Chondrocyte (in vitro differentiated cells): ENCODE results near the gene EHBP1. TPM values are rescaled to one million over a fixed set of nuclear protein-coding genes. Genes with fewer than 3 reads are reported as not detected.

Source experiments
- DNase-seq: peaks from one replicate; pipeline ENCODE4 v3.0.0; 2021; ENCODE audit warnings: mixed read lengths, low spot score
- H3K27ac Mint-ChIP-seq: one replicate; pipeline ENCODE4 v1.8.0; 2021; ENCODE audit warnings: mild to moderate bottlenecking, moderate library complexity, mixed read lengths; ENCODE audit not compliant: unreplicated experiment
- H3K27me3 Mint-ChIP-seq: 2 replicates; pipeline ENCODE4 v1.8.0; 2021; ENCODE audit warnings: low read depth, mixed read lengths
- H3K36me3 Mint-ChIP-seq: 2 replicates; pipeline ENCODE4 v1.8.0; 2021; ENCODE audit warnings: low read depth, mixed read lengths
- H3K4me1 Mint-ChIP-seq: 2 replicates; pipeline ENCODE4 v1.8.0; 2021; ENCODE audit warnings: low read depth, mild to moderate bottlenecking, mixed read lengths
- H3K4me3 Mint-ChIP-seq: one replicate; pipeline ENCODE4 v1.8.0; 2021; ENCODE audit warnings: mild to moderate bottlenecking, moderate library complexity, mixed read lengths; ENCODE audit not compliant: unreplicated experiment
- H3K9me3 Mint-ChIP-seq: 2 replicates; pipeline ENCODE4 v1.8.0; 2021; ENCODE audit warnings: low read depth, mixed read lengths
- total RNA-seq: library from RNA; stranded (reverse); gene quantifications from 3 replicates; pipeline ENCODE4 v1.2.1, GENCODE V29; 2021
- TF ChIP-seq, protein P1 (sequence below): fragments of 200-600 bp; sonication (generic); IDR thresholded peaks from 2 replicates; pipeline ENCODE4 v1.5.0; 2021; ENCODE audit warnings: antibody characterized with exemption, mild to moderate bottlenecking, moderate library complexity

EHBP1 gene
- total RNA-seq, 1 donor from 2014 or later: 48.6 TPM

DNA sequence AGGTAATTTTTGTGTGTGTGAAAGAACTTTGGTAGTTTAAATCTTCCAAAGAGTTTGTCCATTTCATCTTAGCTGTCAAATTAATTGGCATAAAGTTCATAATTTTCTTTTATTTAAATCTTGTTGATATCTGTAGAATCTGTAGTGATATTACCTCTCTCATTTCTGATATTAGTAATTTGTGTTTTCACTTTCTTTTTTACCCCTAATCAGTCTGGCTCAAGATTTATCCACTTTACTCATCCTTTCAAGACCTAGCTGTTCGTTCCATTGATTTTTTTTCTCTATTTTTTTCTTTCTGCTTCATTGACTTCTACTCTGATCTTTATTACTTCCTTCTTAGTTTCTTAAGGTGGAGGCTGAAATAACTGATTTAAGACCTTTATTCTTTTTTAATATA, 202.6 kb downstream of the EHBP1 start:
- DNase-seq: no peak
- TF ChIP-seq, protein P1, sequence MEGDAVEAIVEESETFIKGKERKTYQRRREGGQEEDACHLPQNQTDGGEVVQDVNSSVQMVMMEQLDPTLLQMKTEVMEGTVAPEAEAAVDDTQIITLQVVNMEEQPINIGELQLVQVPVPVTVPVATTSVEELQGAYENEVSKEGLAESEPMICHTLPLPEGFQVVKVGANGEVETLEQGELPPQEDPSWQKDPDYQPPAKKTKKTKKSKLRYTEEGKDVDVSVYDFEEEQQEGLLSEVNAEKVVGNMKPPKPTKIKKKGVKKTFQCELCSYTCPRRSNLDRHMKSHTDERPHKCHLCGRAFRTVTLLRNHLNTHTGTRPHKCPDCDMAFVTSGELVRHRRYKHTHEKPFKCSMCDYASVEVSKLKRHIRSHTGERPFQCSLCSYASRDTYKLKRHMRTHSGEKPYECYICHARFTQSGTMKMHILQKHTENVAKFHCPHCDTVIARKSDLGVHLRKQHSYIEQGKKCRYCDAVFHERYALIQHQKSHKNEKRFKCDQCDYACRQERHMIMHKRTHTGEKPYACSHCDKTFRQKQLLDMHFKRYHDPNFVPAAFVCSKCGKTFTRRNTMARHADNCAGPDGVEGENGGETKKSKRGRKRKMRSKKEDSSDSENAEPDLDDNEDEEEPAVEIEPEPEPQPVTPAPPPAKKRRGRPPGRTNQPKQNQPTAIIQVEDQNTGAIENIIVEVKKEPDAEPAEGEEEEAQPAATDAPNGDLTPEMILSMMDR: no peak
- no peak overlapping the region for H3K4me3 Mint-ChIP-seq
- no peaks in the 10 kb centered on the region for H3K9me3 Mint-ChIP-seq
- no peaks in the 10 kb centered on the region for H3K4me1 Mint-ChIP-seq
- no peaks in the 10 kb centered on the region for H3K27me3 Mint-ChIP-seq
- no peak overlapping the region for H3K27ac Mint-ChIP-seq
- no peaks in the 10 kb centered on the region for H3K36me3 Mint-ChIP-seq

DNA sequence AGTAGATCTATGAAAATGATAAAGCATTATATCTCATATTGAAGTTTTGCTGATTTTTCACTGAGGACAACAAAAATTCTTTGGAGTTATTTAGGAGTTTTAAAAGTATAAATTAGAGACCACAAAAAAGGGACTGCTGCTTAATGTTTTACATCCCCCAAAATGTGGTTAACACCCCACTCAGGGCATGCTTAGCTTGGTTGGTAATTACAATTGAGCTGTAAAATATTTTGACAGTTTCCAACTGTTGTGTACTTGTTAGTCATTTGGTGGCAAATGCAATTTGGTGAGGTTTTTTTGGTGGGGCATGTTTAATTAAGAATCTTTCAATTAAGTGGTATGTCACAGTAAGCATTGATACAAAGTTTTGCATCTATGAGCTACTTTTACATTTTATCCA, 207.8 kb downstream of the EHBP1 start:
- DNase-seq: no peak
- TF ChIP-seq, protein P1: no peak
- H3K4me1 Mint-ChIP-seq: peaks cover 8% of the 10 kb centered on the region
- H3K9me3 Mint-ChIP-seq: no peaks in the 10 kb centered on the region
- no peaks in the 10 kb centered on the region for H3K27me3 Mint-ChIP-seq
- no peak overlapping the region for H3K27ac Mint-ChIP-seq
- H3K36me3 Mint-ChIP-seq: no peaks in the 10 kb centered on the region
- H3K4me3 Mint-ChIP-seq: no peak overlapping the region

- Mint-ChIP-seq H3K27me3 (no peaks in the 10 kb centered on the region), H3K4me3 (no peak overlapping the region), H3K4me1 (peaks cover 8% of the 10 kb centered on the region), H3K27ac (no peak overlapping the region), H3K9me3 (peaks cover 23% of the 10 kb centered on the region), H3K36me3 (peaks cover 27% of the 10 kb centered on the region)
- DNase-seq: no peak
- TF ChIP-seq, protein P1: no peak
Measured at GRCh38 chr2:62919041-62919440, 213.5 kb downstream of the EHBP1 start.

DNA sequence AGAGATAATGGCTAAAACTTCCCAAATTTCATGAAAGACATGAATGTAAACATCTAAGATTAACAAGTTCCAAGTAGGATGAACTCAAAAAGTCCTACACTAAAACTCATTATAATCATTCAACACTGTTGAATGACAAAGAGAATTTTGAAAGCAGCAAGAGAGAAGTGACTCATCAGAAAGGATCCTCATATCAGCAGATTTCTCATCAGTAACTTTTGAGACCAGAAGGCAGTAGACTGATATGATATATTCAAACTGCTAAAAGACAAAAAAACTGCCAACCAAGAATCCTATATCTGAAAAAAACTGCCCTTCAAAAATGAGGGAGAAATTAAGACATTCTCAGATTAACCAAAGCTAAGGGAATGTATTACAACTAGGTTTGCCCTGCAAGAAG, 214.6 kb downstream of the EHBP1 start:
- TF ChIP-seq, protein P1: no peak
- Mint-ChIP-seq H3K27me3 (no peaks in the 10 kb centered on the region), H3K9me3 (peaks cover 32% of the 10 kb centered on the region), H3K36me3 (peaks cover 36% of the 10 kb centered on the region), H3K4me1 (peaks cover 8% of the 10 kb centered on the region), H3K27ac (no peak overlapping the region), H3K4me3 (no peak overlapping the region)
- no peak for DNase-seq

DNA sequence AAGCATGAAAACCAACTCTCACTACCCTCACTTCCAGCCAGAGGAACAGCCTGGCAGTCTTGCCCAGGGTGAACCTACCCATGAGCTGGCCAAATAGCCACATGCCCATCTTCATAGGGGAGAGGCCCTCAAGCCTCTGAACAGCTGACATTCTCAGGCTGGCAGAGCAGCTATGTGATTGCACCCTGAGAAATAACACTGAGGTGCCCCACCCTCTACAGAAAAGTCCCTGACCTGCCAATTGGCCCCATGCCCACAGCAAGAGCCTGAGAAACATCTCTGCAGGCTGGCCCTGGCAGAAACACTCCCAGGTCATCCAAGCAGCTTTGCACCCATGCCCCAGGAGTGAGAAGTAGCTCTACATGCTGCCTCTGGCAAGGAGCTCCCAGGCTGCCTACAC, 217.7 kb downstream of the EHBP1 start:
- DNase-seq: no peak
- Mint-ChIP-seq H3K9me3 (peaks cover 40% of the 10 kb centered on the region), H3K4me3 (no peak overlapping the region), H3K27ac (no peak overlapping the region), H3K4me1 (no peaks in the 10 kb centered on the region), H3K36me3 (peaks cover 36% of the 10 kb centered on the region), H3K27me3 (no peaks in the 10 kb centered on the region)
- TF ChIP-seq, protein P1: no peak
